LNCAP (cell line): ENCODE results near the gene RAET1E.

Experiments
- TF ChIP-seq, protein P1 (sequence below): fragments of 450-650 bp; IDR thresholded peaks from 2 replicates; pipeline ENCODE4 v1.5.1; 2017; ENCODE audit warnings: mild to moderate bottlenecking

RAET1E gene

DNA sequence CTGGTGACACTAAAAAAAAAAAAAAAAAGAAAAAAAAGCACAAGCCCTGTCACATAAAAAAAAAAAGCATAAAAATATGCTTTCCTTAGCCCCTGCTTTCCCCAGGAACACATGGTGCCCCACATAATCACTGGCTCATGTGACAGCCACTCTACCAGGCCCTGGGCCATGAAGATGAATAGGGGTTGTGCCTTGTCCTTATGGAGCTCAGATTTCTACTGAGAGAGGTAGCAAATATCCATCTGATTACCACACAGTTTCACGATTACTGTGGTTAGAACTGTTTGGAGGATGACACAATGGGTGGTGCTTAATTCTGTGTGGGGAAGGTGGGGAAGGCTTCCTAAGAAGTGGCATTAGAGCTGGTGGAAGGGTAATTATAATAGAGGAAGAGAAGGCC is 9.3 kb downstream of the RAET1E start:
- TF ChIP-seq, protein P1, sequence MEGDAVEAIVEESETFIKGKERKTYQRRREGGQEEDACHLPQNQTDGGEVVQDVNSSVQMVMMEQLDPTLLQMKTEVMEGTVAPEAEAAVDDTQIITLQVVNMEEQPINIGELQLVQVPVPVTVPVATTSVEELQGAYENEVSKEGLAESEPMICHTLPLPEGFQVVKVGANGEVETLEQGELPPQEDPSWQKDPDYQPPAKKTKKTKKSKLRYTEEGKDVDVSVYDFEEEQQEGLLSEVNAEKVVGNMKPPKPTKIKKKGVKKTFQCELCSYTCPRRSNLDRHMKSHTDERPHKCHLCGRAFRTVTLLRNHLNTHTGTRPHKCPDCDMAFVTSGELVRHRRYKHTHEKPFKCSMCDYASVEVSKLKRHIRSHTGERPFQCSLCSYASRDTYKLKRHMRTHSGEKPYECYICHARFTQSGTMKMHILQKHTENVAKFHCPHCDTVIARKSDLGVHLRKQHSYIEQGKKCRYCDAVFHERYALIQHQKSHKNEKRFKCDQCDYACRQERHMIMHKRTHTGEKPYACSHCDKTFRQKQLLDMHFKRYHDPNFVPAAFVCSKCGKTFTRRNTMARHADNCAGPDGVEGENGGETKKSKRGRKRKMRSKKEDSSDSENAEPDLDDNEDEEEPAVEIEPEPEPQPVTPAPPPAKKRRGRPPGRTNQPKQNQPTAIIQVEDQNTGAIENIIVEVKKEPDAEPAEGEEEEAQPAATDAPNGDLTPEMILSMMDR = no peak

- TF ChIP-seq, protein P1 = no peak
Observed at GRCh38 chr6:149888093-149888492, 9.8 kb downstream of the RAET1E start.

DNA sequence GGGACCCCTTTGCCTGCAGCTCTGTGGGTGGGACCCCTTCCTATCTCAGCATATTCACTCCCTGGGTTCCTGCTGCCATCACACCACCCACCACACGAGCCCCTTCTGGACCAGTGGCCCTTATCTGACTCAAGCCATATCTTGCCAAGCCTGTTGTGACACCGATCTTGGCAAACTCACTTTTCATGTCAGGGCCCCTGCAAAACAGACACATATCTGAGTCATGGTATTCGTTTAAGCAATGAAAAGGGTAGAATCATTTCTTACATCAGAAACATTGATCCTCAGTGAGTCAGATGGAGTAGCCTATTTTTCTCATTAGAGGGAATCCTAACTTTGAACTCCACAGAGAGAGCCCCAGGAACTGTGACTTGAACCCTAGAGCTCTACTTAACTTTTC is 10.6 kb downstream of the RAET1E start:
- TF ChIP-seq, protein P1 = no peak

GRCh38 chr6:149885888-149886287 is 12.0 kb downstream of the RAET1E start:
- TF ChIP-seq, protein P1 = no peak

- TF ChIP-seq, protein P1 = no peak
Observed at GRCh38 chr6:149884617-149885016, 13.3 kb downstream of the RAET1E start.

DNA sequence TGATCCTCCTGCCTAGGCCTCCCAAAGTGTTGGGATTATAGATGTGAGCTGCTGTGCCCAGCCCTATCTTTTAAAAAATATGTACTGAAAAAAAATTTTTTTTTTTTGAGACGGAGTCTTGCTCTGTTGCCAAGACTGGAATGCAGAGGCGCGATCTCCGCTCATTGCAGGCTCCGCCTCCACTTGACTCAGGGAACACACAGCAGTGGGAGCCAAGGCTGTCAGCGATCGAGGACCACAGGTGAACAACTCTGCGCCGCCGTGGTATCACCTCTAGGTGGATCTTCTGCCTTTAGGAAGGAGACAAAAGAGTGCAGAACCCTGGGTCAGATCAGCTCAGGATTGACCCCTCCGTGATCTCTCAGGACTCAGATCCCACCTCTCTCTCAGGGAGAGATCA is 13.7 kb downstream of the RAET1E start:
- TF ChIP-seq, protein P1 = no peak

- TF ChIP-seq, protein P1 = no peak
Observed at GRCh38 chr6:149881860-149882259, 16.1 kb downstream of the RAET1E start.

GRCh38 chr6:149881066-149881766 is 16.7 kb downstream of the RAET1E start:
- TF ChIP-seq, protein P1 = no peak
